Stimulated activated CD8-positive, alpha-beta memory T cell treated with anti-CD3 and anti-CD28 coated beads, Interleukin-15, amount 100 ng/mL, for 24 hours (primary cell): ENCODE results near the gene KMT5B.
"Not testable (repeated sequence)": the region's sequence is repeated elsewhere in the genome, so short reads cannot be mapped to it uniquely, and the experiment has no call there.

Experiments
- DNase-seq: peaks from one replicate; pipeline ENCODE4 v3.0.0-alpha.2; 2020; ENCODE audit warnings: low read depth

KMT5B gene

GRCh38 chr11:68213135-68213515 is at the start of gene KMT5B:
Gene KMT5B, minus strand, starts transcription at chr11:68213296. Its CDS starts 23,220 bp downstream, at chr11:68190076.
- DNase-seq = peak; percentile 43

GRCh38 chr11:68262544-68262827 is 49.4 kb upstream of the KMT5B start:
- no peak for DNase-seq

GRCh38 chr11:68261749-68262543 is 48.9 kb upstream of the KMT5B start:
- DNase-seq = no peak

- no peak for DNase-seq
Observed at GRCh38 chr11:68261006-68261405, 47.9 kb upstream of the KMT5B start.

- DNase-seq = no peak
Observed at GRCh38 chr11:68260484-68260883, 47.4 kb upstream of the KMT5B start.

GRCh38 chr11:68259122-68259959 is 46.2 kb upstream of the KMT5B start:
- DNase-seq = no peak

GRCh38 chr11:68258363-68258765 is 45.3 kb upstream of the KMT5B start:
- DNase-seq = no peak

- DNase-seq = peak; percentile 95
Observed at GRCh38 chr11:68257477-68258362, 44.6 kb upstream of the KMT5B start.

- no peak for DNase-seq
Observed at GRCh38 chr11:68256331-68256741, 43.2 kb upstream of the KMT5B start.

GRCh38 chr11:68255526-68255925 is 42.4 kb upstream of the KMT5B start:
- DNase-seq = no peak

GRCh38 chr11:68254421-68254820 is 41.3 kb upstream of the KMT5B start:
- DNase-seq = no peak

- no peak for DNase-seq
Observed at GRCh38 chr11:68251765-68252164, 38.7 kb upstream of the KMT5B start.

GRCh38 chr11:68244912-68245311 is 31.8 kb upstream of the KMT5B start:
- DNase-seq = not testable (repeated sequence)

- DNase-seq = not testable (repeated sequence)
Observed at GRCh38 chr11:68243847-68244246, 30.8 kb upstream of the KMT5B start.

GRCh38 chr11:68242616-68243015 is 29.5 kb upstream of the KMT5B start:
- DNase-seq = no peak

GRCh38 chr11:68231621-68232020 is 18.5 kb upstream of the KMT5B start:
- no peak for DNase-seq

GRCh38 chr11:68229601-68230000 is 16.5 kb upstream of the KMT5B start:
- DNase-seq = no peak

GRCh38 chr11:68226421-68226820 is 13.3 kb upstream of the KMT5B start:
- DNase-seq = no peak

- no peak for DNase-seq
Observed at GRCh38 chr11:68224606-68225005, 11.5 kb upstream of the KMT5B start.

GRCh38 chr11:68223275-68223674 is 10.2 kb upstream of the KMT5B start:
- no peak for DNase-seq

- DNase-seq = no peak
Observed at GRCh38 chr11:68221406-68221805, 8.3 kb upstream of the KMT5B start.

- DNase-seq = no peak
Observed at GRCh38 chr11:68216171-68216938, 3.3 kb upstream of the KMT5B start.
